ENCODE data around the gene RFTN1. TPM values are rescaled to one million over a fixed set of nuclear protein-coding genes. Genes with fewer than 3 reads are reported as not detected.
A peak's percentile ranks its signal among the peaks of the same experiment; 100 is the strongest.

The RFTN1 gene
- total RNA-seq, 2 experiments from 2014 or later: 64.4 to 66.7 TPM

DNA sequence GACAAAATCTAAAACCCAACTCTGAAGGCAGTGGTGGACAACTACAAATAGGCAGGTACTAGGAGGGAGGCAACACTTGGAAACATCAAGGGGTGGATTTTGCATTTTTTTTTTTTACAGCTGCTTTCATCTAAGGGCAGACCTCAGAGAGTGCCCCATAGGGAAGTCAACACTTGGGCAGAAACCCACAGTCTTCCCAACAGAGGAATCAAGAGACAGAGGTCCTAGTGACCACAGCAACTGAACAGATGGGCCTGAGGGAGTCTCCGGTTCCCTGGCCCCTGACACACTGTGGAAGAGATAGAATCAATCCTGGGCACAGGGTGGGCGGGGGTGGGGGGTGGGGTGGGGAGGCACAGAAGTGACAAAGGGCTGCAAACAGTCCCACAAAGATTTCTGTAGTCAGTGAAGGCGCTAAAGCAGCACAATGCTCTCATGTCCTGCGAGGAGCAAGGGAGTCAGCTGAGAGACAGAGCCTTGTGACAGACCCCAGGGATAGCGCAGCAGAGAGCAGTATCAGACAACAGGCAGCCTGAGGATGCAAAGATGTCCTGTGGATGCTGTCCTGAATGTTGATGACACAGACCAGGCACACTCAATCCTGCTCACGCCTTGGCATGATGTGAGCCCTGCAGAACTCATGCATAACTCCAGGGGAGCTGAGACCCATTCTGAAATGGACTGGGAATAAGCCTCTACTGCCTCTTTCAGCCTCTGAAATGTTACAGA is 6.9 kb upstream of the RFTN1 start:
- Mint-ChIP-seq H3K4me1 (peaks cover 46% of the 10 kb centered on the region), H3K9me3 (peaks cover 14% of the 10 kb centered on the region), H3K27ac (peak overlapping the region; percentile 60), H3K36me3 (peaks cover 16% of the 10 kb centered on the region), H3K4me3 (no peak overlapping the region), H3K27me3 (no peaks in the 10 kb centered on the region)
- ATAC-seq (ENCODE audit: low read depth) (no peak), DNase-seq (no peak)
- POLR2A ChIA-PET: no interaction called here

DNA sequence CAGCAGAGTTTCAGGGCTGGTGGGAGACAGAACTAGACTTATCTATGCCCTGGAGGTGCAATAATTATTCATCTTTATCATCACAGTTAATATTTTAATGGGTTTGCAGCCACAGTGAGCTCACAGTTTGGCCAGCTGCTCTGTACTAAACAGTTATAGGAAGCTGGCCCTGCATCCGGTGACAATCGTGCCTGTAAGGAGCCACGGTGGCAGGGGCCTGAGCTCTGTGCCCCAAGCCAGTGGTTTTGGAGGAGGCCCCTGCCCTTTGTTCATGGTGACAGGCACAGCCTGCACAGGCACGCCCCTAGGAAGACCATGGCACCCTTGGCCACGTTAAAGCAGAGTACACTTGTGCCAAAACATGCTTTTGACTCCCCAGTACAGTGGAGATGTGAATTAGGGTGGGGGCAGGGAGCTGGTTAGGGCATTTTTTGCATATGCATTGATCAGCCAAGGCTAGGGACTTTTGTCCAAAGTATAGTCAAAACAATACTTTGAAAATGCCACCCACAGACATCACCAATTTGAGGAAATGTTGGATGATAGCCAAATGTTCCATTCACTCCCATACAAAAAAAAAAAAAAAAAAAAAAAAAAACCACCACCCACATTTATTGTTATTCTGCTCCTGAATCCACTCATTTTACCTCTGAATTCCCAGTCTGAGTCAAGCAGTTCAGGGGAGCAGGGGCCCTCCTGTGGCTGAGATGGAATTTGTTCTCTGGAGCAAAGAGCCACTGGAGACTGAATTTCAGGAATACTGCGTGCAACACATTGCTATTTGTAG is 3.4 kb upstream of the RFTN1 start:
- ATAC-seq (ENCODE audit: low read depth) (peak; percentile 6), DNase-seq (peak; percentile 47)
- Mint-ChIP-seq H3K27me3 (no peaks in the 10 kb centered on the region), H3K9me3 (peaks cover 2% of the 10 kb centered on the region), H3K36me3 (no peaks in the 10 kb centered on the region), H3K27ac (peak overlapping the region; percentile 89), H3K4me1 (peaks cover 51% of the 10 kb centered on the region), H3K4me3 (peak overlapping the region; percentile 54)
- POLR2A ChIA-PET: interaction anchor here (0.6 to 2.0 kb wide), 6 partner anchors 65 to 635 kb away, joined by 3 to 5 read pairs (median 4); no protein-coding TSS in a partner anchor

DNA sequence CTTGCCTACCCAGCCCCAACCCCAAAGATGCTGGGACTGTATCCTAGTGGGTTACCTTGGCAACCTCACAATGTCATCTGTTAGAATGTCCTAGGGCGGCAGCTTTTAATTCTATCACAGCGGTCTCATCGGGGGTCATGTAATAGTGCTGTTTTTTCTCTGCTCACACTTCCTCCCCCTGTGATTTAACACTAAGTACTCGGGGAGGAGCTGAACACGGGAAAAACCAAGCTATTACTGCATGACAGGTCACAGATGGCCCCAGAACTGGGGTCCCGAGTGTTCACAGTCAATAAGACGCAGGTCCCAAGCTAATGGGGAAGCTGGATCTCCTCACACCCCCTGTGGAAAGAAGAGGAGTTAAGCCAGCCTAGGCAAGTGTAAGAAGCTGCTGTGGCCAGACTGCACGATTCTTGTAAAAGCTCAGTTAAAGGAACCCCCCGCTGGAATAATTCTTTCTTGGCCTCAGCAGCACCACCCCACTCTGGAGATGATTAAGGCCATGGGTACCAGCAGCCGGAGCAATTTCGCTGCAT is 2.5 kb upstream of the RFTN1 start:
- Mint-ChIP-seq H3K27me3 (no peaks in the 10 kb centered on the region), H3K36me3 (peaks cover 2% of the 10 kb centered on the region), H3K27ac (peak overlapping the region; percentile 89), H3K4me1 (peaks cover 53% of the 10 kb centered on the region), H3K9me3 (peaks cover 2% of the 10 kb centered on the region), H3K4me3 (peak overlapping the region; percentile 59)
- ATAC-seq (ENCODE audit: low read depth) (no peak), DNase-seq (no peak)
- POLR2A ChIA-PET: interaction anchor here (0.6 to 2.0 kb wide), 6 partner anchors 64 to 636 kb away, joined by 3 to 5 read pairs (median 4); no protein-coding TSS in a partner anchor

DNA sequence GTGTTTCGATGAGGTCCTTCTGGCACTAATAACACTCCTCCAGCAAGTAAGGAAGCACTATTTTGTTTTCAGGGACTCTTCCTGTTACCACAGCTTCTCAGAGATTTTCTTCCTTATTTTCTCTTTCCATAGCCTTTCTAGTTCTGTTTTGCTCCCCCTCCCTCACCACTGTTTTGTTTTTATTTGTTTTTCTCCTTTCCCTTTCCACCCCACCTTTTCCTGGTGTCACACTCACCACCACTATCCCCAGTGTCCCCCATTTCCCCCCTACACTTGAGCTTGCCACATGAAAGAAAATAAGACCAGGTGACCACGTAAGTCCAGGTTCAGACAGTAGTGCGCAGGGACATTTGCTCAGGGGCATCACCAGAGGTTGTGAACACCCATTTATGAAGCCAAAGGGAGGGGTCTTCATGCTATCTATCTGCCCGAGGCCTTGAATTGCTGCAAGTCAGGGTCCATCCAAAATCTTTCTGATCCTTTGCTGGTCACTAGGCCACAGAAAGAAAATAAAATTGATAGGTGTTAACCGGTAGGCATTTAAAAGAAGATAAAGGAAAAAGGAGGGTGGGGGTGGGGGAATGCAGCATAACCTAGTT is 1.4 kb upstream of the RFTN1 start:
- no peak for ATAC-seq (ENCODE audit: low read depth)
- Mint-ChIP-seq H3K27ac (peak overlapping the region; percentile 8), H3K4me1 (peaks cover 53% of the 10 kb centered on the region), H3K9me3 (peaks cover 2% of the 10 kb centered on the region), H3K27me3 (no peaks in the 10 kb centered on the region), H3K36me3 (peaks cover 4% of the 10 kb centered on the region), H3K4me3 (peak overlapping the region; percentile 84)
- DNase-seq: no peak
- POLR2A ChIA-PET: no interaction called here

DNA sequence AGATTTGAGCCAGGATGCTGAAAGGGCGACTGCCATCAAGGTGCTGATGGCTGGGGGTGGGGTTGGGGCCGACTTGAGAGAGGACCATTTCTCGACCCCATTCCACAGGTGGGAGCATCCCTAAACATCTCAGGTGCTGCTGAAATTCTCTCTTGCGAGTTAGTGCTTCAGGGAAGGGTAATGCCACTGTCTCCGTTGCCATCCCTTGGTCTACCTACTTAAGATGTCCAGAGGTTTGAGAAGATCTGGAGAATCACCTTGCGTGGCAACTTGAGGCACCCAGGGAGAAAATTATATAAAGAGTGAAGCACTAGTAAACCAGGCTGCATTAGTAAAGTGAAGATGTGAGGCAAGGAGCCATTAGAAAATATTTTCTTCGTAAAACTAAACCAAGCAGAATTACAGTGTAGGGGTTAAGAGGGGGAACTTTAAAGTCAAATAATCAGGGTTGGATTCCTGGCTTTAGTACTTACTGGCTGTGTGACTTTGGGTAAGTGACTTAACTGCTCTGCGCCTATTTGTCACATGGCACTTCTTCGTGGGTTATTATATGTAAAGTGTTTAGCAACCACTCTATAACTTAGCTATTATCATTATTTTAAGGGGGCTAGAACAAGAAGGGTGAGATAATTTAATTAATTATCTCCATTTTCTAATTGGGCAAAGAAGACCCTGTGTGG is 662 bp upstream of the RFTN1 start:
- Mint-ChIP-seq H3K9me3 (peaks cover 2% of the 10 kb centered on the region), H3K27me3 (no peaks in the 10 kb centered on the region), H3K36me3 (peaks cover 5% of the 10 kb centered on the region), H3K27ac (peak overlapping the region; percentile 70), H3K4me1 (peaks cover 56% of the 10 kb centered on the region), H3K4me3 (peak overlapping the region; percentile 84)
- DNase-seq (no peak), ATAC-seq (ENCODE audit: low read depth) (no peak)
- POLR2A ChIA-PET: interaction anchor here (2.5 to 2.9 kb wide), 2 partner anchors 226 to 228 kb away, joined by 10 to 17 read pairs; no protein-coding TSS in a partner anchor

DNA sequence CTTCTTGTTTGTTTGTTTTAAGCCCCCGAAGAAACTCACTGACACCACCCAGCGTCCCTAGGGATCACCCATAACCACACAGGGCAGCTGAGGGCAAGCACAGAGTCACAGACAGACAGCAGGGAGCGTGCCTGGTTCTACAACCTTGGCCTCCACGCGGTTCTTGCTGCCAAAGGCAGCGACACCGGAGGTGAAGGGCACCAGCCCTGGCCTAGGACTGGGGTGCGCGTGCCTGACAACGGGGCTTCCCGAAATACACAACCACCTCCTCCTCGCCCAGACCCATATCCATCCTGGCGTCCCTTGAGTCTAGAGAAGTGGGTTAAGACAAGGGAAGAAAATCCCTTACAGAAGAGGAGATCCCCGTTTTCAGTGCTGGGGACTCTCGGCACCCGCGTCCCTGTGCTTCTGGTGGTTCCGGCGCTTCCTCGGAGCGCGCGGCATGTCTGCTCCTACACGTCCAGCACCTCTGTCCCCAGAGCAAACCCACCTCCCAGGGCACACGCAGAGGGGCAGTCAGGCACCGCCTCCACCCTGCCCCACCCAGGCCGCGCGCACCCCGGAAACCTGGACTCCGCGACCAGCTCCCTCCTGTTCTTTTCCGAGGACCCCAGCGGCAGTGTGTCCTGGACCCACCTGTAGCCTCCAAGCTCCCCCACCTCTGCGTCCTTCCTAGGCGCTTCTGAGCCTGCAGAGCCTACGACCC is 911 bp downstream of the RFTN1 start:
- Mint-ChIP-seq H3K9me3 (no peaks in the 10 kb centered on the region), H3K27me3 (no peaks in the 10 kb centered on the region), H3K4me3 (peak overlapping the region; percentile 79), H3K36me3 (peaks cover 10% of the 10 kb centered on the region), H3K4me1 (peaks cover 68% of the 10 kb centered on the region), H3K27ac (peak overlapping the region; percentile 87)
- peak; percentile 49 for ATAC-seq (ENCODE audit: low read depth)
- POLR2A ChIA-PET: interaction anchor here (0.6 to 3.1 kb wide), 22 partner anchors 10 to 372 kb away, joined by 3 to 17 read pairs (median 4); partner anchors contain the start of genes DPH3, OXNAD1 and PLCL2
- DNase-seq: peak; percentile 65

DNA sequence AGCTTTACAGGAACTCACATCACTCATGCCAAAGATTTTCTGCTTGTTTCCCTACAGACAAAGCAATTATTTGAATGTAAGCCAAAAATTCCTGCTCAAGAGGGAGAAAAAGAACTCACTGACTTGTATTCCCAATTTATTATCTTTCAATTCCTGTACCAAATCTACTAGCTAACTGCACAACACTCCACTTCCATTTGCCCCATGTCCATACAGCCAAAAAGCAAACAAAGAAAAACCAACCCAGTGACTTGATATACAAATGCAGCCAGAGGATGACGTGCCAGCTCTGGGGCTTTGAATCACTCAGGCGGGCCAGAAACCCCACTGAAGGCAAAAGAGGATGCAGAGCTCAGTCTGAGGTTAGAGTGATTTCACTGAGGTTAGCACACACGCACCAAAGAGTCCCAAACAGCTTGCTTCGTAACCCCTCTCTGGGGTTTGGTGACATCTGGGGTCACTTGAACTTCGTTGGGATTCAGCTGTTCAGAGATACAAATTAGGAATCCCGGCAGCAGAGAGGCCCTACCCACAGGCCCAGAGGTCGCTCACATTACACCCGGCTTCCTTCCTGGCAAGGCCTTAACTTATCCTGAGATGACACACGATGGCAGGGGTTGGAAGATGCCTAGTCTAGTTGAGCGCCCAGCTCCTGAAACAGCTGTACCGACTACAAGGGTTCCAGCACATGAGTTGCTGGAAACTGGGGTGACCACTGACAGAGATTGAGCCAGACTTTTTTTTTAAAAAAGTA is 1.6 kb downstream of the RFTN1 start:
- Mint-ChIP-seq H3K27me3 (no peaks in the 10 kb centered on the region), H3K27ac (peak overlapping the region; percentile 87), H3K4me3 (peak overlapping the region; percentile 79), H3K36me3 (peaks cover 15% of the 10 kb centered on the region), H3K9me3 (no peaks in the 10 kb centered on the region), H3K4me1 (peaks cover 67% of the 10 kb centered on the region)
- DNase-seq: peak; percentile 68
- POLR2A ChIA-PET: interaction anchor here (0.6 to 3.1 kb wide), 23 partner anchors 10 to 373 kb away, joined by 3 to 17 read pairs (median 5); partner anchors contain the start of genes DPH3, OXNAD1 and PLCL2
- peak; percentile 69 for ATAC-seq (ENCODE audit: low read depth)

DNA sequence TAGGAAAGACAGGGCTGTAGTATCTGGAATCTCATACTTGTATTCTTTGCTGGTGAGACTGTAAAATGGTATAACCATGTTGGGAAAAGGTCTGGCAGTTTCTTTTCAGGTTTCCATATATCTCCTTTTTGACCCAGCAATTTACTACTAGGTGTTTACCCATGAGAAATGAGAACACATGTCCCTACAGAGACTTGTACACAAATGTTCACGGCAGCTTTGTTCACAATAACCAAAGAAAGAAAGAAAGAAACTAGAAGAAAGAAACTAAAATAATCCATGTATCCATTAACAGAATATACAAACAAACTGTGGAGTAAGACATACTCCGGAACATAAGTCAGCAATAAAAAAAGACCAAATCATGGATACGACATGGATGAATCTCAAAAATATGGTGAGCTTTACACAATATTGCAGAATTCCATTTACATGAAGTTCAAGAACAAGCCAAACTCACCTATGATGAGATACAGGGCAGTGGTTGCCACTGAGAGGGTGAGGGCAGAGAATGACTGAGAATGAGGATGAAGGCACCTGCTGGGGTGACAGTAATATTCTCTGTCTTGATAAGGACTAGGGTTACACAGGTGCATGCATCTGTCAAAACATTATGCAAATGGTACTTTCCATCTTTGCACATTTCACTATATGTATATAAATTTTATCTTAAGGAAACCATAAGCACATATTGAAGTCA is 2.7 kb downstream of the RFTN1 start:
- Mint-ChIP-seq H3K27me3 (no peaks in the 10 kb centered on the region), H3K4me3 (peak overlapping the region; percentile 79), H3K36me3 (peaks cover 26% of the 10 kb centered on the region), H3K9me3 (no peaks in the 10 kb centered on the region), H3K4me1 (peaks cover 59% of the 10 kb centered on the region), H3K27ac (peak overlapping the region; percentile 84)
- DNase-seq (no peak), ATAC-seq (ENCODE audit: low read depth) (no peak)
- POLR2A ChIA-PET: interaction anchor here (0.6 to 3.1 kb wide), 4 partner anchors 14 to 246 kb away, joined by 3 to 14 read pairs (median 8); partner anchors contain the start of genes DPH3 and OXNAD1

DNA sequence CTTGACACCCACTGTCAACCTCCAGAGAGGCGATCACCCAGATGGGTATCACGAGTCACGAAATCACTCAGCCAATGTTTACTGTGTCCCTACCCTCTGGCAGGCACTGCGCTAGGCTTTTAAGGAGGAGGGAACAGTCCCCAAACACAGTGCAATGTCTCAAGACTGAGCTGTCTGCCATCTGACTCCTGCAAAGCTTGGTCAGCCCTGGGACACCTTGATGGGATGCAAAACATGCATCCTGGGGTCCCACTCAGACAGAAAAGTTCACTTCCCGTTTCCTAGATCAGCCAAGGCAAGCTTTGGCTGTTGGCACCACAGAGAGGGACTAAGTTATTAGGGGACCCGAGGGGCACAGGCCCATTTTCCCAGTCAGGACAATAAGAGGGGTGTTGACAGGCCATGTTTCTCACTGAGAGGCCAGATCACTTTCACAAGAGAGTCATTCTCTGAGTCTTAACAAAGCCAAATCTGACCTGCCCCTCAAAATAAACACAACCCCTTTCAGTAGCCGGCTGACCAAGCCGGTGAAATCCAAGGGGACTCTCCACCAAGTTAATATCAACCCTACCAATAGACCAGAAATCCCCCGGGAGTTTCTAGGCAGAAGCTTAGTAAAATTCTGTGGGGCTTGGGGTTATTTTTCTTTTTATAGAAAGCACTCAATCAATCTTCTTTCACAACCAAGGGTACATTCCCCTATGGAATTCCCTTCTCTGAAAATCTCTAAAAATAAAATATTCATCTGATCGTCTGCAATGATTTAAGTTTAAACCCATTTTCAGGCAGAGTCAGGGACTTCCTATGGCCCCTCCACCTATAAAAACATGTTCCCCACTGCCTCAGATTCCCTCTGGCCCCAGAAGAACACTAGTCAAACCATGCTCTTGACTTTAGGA is 3.5 kb downstream of the RFTN1 start:
- peak overlapping the region; percentile 84 for H3K27ac Mint-ChIP-seq
- POLR2A ChIA-PET: interaction anchor here (0.6 to 3.1 kb wide), 2 partner anchors 242 to 245 kb away, joined by 3 to 14 read pairs; partner anchors contain the start of genes DPH3 and OXNAD1
- ATAC-seq (ENCODE audit: low read depth) (no peak), DNase-seq (no peak)
- H3K4me3 Mint-ChIP-seq: peak overlapping the region; percentile 79
- peaks cover 58% of the 10 kb centered on the region for H3K4me1 Mint-ChIP-seq
- peaks cover 34% of the 10 kb centered on the region for H3K36me3 Mint-ChIP-seq
- no peaks in the 10 kb centered on the region for H3K27me3 Mint-ChIP-seq
- no peaks in the 10 kb centered on the region for H3K9me3 Mint-ChIP-seq

DNA sequence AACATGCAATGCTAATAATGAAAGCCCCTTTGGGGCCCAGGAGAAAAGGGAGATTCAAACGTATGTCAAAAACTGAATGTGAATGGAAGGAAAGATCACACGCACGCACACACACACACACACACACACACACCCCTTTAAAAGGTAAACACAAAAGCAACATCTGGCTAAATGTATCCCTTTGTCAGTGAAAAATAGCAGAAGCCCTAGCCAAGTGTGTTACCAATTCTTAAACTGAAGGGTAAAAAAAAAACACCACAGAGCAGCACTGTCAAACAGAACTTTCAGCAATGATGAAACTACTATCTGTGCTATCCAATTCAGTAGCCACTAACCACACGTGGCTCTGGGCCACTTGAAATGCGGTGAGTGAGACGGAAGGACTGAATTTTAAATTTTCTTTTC is 4.9 kb downstream of the RFTN1 start:
- Mint-ChIP-seq H3K9me3 (no peaks in the 10 kb centered on the region), H3K36me3 (peaks cover 43% of the 10 kb centered on the region), H3K4me3 (peak overlapping the region; percentile 49), H3K27me3 (no peaks in the 10 kb centered on the region), H3K4me1 (peaks cover 52% of the 10 kb centered on the region), H3K27ac (peak overlapping the region; percentile 67)
- no peak for ATAC-seq (ENCODE audit: low read depth)
- no peak for DNase-seq
- POLR2A ChIA-PET: no interaction called here

Measured in activated naive CD8-positive, alpha-beta T cell treated with anti-CD3 and anti-CD28 coated beads, Interleukin-2, amount 10 ng/mL, durations not matched to agents 7 days and 5 days (primary cell).